Mammary epithelial cell (primary cell): Measurements from ENCODE around the gene NCL.

Experiments
- CTCF ChIP-seq, 2 donors: IDR thresholded peaks in 1 of 2; conservative IDR thresholded peaks in 1 of 2; 2 replicates each; pipeline ENCODE4 v1.5.1; 2011 to 2012; ENCODE audit warnings: inconsistent platforms in 2 of 2, low read length in 2 of 2, mild to moderate bottlenecking in 2 of 2, control low read depth in 1 of 2, low read depth in 1 of 2; ENCODE audit not compliant: insufficient read depth in 1 of 2; ENCODE audit errors: extremely low read depth in 1 of 2
- EZH2 ChIP-seq: IDR thresholded peaks from 2 replicates; pipeline ENCODE4 v1.6.1; 2012; ENCODE audit warnings: low read length, inconsistent platforms, borderline replicate concordance

DNA sequence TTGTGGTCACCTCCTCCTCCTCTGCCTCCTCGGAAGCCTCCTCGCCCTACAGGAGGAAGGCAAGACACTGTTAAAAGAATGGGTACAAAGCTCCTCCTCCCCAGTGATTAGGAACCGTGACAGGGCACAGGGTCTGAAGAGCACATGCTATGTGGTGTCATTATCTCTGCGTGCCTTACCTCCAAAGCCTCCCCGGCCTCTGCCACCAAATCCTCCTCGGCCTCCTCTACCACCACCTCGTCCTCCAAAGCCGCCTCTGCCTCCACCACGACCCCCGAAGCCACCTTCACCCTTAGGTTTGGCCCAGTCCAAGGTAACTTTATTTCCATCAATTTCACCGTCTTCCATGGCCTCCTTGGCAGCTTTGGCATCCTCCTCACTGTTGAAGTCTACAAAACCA lies 9.1 kb downstream of the NCL start:
- TF ChIP-seq CTCF (conservative IDR thresholded peaks at IDR 0.05 in 1 of 2, IDR thresholded peaks at IDR 0.05 in 1 of 2; ENCODE audit: extremely low read depth in 1 of 2, insufficient read depth in 1 of 2, low read depth in 1 of 2, low read length in 2 of 2), result no peak
- no peak for TF ChIP-seq EZH2
